IgD-negative memory B cell (primary cell): ENCODE data around the gene NDUFA8. TPM values are rescaled to one million over a fixed set of nuclear protein-coding genes. Genes with fewer than 3 reads are reported as not detected.
A peak's percentile ranks its signal among the peaks of the same experiment; 100 is the strongest.

Source experiments
- H3K27ac Mint-ChIP-seq, 3 donors: one replicate each; pipeline ENCODE4 v1.8.0; 2020 to 2022; ENCODE audit warnings: mild to moderate bottlenecking in 3 of 3, mixed read lengths in 3 of 3, moderate library complexity in 1 of 3
- H3K27me3 Mint-ChIP-seq: one replicate; pipeline ENCODE4 v1.8.0; 2021; ENCODE audit warnings: mixed read lengths
- H3K36me3 Mint-ChIP-seq: one replicate; pipeline ENCODE4 v1.8.0; 2020; ENCODE audit warnings: mild to moderate bottlenecking, mixed read lengths
- H3K4me1 Mint-ChIP-seq, 3 donors: one replicate each; pipeline ENCODE4 v1.8.0; 2020 to 2022; ENCODE audit warnings: mixed read lengths in 3 of 3, mild to moderate bottlenecking in 1 of 3
- H3K4me3 Mint-ChIP-seq, 4 donors: one replicate each; pipeline ENCODE4 v1.8.0; 2020 to 2022; ENCODE audit warnings: mild to moderate bottlenecking in 4 of 4, mixed read lengths in 4 of 4, moderate library complexity in 3 of 4
- H3K9me3 Mint-ChIP-seq, 3 donors: one replicate each; pipeline ENCODE4 v1.8.0; 2020 to 2021; ENCODE audit warnings: mixed read lengths in 3 of 3, mild to moderate bottlenecking in 1 of 3
- polyA plus RNA-seq: library from polyadenylated mRNA; unstranded; fragments of 300-500 nt; fragmentation: Illumina TruSeq; gene quantifications from one replicate; pipeline ENCODE4 v1.2.3, GENCODE V29; 2021

NDUFA8 gene
- polyA plus RNA-seq, 1 donor from 2014 or later: 73.0 TPM

DNA sequence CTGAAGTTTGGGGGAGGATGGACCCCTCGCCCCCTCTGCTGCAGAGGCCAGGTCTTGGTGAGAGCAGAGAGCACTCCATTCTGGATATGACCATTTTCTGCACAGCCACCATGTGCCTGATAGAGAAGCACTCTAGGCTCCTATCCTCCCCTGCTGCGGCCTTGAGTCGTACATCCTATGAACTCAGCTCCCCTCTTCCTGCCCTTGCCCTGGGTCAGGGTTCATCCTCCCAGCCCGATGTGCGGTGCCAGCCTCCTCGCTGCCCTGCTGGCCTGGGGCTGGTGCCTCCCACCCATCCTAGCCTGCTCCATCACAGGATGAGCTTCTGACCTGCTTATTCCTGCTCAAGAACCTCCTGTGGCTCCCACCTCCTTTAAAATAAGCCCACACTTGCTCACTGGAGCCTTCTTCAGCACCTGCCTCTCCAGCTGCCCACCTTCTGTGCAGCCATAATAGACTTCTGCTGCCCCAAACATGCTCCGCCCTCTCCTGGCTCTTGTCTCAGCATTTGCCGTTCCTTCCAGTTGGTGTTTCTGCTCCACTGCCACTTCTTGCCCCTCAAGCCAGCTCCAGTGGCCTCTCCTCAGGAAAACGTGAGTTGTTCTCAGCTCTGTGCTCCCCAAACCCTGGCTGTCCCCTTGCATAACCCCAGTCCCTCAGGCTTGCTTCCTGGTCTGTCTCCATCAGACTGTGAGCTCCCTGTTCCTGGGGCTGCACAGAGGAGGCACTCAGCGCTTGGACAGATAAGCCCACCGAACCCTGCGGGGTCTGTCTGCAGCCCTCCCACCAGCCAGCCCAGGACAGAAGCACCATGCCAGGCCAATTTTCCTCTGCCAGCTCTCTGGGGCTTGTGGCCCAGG is 44.2 kb downstream of the NDUFA8 start:
- H3K27me3 Mint-ChIP-seq: peaks cover 9% of the 10 kb centered on the region
- no peaks in the 10 kb centered on the region for H3K36me3 Mint-ChIP-seq
- no peak overlapping the region for H3K27ac Mint-ChIP-seq
- no peak overlapping the region for H3K4me3 Mint-ChIP-seq
- H3K4me1 Mint-ChIP-seq: no peaks in the 10 kb centered on the region
- peaks cover 0 to 1% (median 0%) of the 10 kb centered on the region in 3 donors for H3K9me3 Mint-ChIP-seq

DNA sequence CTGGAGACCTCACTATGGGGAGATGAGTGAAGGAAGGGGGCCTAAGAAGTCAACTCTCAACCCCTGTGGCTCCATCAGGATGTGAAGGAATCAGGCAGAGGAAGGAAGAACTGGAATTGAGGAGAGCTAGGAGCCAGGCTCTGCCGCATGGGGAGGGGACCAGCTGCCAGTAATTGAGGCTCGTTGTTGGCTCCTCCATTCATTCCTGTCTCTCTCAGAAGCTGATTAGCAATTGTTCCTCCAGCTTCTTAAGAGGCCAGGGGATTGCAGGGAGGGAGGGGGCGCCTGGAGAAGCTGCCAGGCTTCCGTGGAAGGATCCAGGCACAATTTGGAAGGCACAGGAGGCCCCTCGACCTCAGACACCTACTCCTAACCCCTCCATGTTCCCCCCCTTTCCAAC is 46.0 kb downstream of the NDUFA8 start:
- Mint-ChIP-seq H3K36me3 (no peaks in the 10 kb centered on the region), H3K27ac (no peak overlapping the region), H3K4me1 (no peaks in the 10 kb centered on the region), H3K27me3 (peaks cover 9% of the 10 kb centered on the region), H3K4me3 (no peak overlapping the region), H3K9me3 (peaks cover 0 to 1% (median 0%) of the 10 kb centered on the region in 3 donors)

DNA sequence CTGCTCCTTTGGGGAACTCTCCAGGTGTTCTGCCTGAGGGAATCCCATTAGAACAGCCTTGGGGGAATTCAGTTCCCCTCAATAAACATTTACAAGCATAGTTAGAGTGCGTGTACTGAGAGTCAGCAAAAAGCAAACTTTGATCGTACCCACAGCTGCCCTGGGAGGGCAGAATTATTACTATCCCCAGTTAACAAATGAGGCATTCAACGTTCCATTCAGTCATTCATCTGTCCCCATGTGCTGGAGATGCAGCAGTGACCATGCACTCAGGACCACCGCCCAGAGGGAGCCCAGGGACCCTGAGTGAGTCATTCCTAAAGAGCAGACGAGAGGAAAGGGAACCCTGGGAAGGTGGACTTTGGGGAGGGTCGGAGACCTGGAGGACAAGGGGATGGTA is 47.3 kb downstream of the NDUFA8 start:
- H3K9me3 Mint-ChIP-seq: peaks cover 0 to 1% (median 0%) of the 10 kb centered on the region in 3 donors
- peaks cover 9% of the 10 kb centered on the region for H3K27me3 Mint-ChIP-seq
- H3K4me3 Mint-ChIP-seq: no peak overlapping the region
- H3K4me1 Mint-ChIP-seq: no peaks in the 10 kb centered on the region
- H3K27ac Mint-ChIP-seq: no peak overlapping the region
- no peaks in the 10 kb centered on the region for H3K36me3 Mint-ChIP-seq

DNA sequence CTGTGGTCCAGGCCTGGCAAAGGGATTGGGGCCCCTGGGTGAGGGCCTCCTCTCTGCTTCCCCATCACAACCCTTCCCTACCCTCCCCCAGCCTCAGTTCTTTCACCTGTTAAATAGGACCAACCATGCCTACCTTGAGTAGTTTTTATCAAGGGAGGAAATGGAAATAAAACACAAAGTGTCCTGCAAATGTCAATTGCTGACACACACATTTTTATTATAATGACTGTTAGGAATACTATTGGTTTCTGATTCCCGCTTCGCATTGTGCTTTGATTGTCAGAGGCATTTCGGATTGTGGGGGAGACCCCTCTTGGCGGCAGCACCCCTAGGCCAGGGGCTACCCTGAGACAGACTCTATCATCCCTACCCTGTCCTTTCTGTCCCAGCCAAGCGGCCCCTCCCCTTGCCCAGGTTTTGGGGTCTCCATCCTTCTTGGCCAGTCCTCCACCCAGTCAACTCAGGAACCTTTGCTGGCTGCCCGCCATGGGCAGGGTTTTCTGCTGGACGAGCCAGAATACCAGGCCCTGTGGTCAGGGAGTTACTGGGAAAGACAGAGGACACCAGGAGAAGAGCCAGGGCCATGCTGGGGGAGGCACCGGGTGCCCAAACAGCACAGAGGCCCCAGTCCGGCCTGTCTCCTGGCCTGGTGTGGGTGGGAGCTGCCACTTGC is 48.0 kb downstream of the NDUFA8 start:
- no peaks in the 10 kb centered on the region for H3K4me1 Mint-ChIP-seq
- no peak overlapping the region for H3K4me3 Mint-ChIP-seq
- H3K27ac Mint-ChIP-seq: no peak overlapping the region
- H3K27me3 Mint-ChIP-seq: peaks cover 9% of the 10 kb centered on the region
- H3K36me3 Mint-ChIP-seq: no peaks in the 10 kb centered on the region
- H3K9me3 Mint-ChIP-seq: no peaks in the 10 kb centered on the region

DNA sequence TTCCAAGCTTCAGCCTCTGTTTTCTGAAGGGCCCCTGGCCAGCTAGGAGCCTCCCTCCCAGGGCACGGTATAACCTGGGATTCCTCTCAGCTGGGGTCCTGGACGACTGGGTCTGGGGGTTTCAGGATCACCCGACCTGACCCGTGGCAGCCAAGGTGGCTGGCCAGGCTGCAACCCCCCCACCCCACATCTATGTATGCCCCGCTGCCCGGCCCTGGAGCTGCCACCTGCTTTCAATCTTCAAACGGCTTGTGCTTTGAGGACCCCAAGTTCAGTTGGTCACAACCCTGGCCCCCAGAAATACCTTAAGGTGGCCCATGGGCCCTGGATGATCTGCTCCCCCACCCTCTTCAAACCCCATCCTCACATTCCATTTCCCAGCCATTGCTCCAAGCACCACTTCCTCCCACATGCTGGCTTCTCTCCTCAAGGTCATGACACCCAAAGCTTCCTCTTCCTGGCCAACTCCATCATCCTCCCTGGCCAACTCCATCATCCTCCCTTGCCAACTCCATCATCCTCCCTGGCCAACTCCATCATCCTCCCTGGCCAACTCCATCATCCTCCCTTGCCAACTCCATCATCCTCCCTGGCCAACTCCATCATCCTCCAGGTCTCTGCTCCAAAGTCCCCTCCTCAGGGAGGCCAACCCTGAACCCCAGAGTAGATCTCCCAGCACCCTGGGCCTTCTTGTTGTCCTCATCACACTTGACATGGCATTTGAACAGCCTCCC is 49.3 kb downstream of the NDUFA8 start:
- peak overlapping the region in 1 of 4 donors; percentile 33 for H3K4me3 Mint-ChIP-seq
- peaks cover 3% of the 10 kb centered on the region for H3K27me3 Mint-ChIP-seq
- H3K36me3 Mint-ChIP-seq: no peaks in the 10 kb centered on the region
- H3K9me3 Mint-ChIP-seq: no peaks in the 10 kb centered on the region
- H3K4me1 Mint-ChIP-seq: no peaks in the 10 kb centered on the region
- H3K27ac Mint-ChIP-seq: no peak overlapping the region

DNA sequence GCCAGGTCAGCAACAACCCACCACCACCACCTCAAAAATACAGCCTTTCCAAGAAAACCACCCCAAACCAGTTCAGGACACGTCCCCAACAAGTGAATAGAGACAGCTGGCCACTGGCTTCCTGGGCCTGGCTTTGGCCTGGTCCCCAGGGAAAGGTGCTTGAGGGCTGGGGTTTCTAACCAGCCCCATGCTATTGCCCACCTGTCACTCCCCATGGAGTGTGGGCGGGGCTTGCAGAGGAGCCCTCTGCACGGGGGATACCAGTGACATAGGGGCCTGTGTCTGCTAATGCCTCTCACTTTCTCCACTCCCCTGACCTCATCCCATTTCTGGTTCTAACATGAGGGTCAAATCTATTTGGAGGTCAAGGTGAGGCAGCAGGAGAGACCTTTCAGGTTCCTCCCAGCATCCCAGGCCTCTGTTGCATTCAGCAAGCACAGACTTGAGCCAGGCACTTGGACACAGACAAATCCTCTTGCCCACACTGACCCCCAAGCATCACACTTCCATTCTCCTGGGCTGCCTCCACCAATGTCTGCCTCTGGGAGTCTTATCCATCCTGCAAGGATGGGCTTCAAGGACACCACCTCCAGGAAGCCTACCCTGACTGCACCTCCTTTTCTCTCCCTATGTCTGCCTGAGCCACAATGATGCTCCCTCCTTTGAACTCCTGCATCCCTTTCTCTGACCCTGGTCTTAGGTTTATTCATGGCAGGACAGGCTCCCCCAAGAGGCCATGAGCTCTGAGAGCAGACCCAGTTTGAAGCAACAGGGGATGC is 50.4 kb downstream of the NDUFA8 start:
- Mint-ChIP-seq H3K4me1 (no peaks in the 10 kb centered on the region), H3K36me3 (no peaks in the 10 kb centered on the region), H3K4me3 (no peak overlapping the region), H3K27me3 (no peaks in the 10 kb centered on the region), H3K27ac (no peak overlapping the region), H3K9me3 (peaks cover 0 to 2% (median under 1%) of the 10 kb centered on the region in 3 donors)

DNA sequence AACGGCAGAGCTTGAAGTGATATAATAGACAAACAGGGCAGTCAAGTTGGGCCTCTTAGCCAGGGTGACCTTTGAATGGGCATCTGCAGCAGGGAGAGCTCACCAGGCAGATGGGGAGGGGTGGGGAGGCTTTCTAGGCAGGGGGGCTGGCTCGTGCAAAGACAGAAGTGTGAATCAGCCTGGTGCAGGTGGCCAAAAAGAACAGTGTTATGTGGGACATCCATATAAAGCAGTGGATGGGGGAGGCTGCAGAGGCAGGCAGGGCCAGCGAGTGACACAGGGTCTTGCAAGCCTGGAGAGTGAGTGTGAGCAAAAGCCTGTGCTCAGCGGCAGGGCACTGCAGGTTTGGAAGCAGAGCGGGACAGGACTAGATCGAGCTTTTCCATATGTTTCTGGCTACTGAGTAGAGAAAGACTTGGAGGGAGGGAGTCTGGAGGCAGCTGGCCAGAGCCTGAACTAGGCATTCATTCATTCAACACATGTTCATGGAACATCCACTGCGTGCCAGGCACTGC is 52.2 kb downstream of the NDUFA8 start:
- Mint-ChIP-seq H3K9me3 (peaks cover 3 to 7% (median 5%) of the 10 kb centered on the region in 3 donors), H3K4me3 (no peak overlapping the region), H3K36me3 (no peaks in the 10 kb centered on the region), H3K27ac (no peak overlapping the region), H3K4me1 (no peaks in the 10 kb centered on the region), H3K27me3 (no peaks in the 10 kb centered on the region)

DNA sequence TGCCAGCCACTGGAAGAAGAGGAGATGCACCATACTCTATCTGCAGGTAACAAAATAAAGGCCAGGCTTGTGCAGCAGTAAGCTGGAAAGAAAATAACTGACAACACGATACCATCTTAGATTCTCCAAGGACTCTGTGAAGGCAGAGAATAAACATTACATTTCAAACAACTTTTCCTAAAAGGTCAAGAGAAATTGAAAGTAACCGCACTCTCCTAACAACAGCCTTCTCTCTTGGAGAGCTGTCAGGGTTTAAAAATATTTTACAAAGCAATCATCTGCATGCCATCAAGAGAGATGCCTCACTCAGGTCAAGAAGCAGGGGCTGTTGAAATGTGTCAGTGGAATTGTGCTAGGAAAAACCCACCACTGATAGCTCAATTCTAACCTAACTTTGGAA is 53.0 kb downstream of the NDUFA8 start:
- Mint-ChIP-seq H3K4me3 (peak overlapping the region in 1 of 4 donors; percentile 29), H3K36me3 (no peaks in the 10 kb centered on the region), H3K4me1 (no peaks in the 10 kb centered on the region), H3K9me3 (peaks cover 3 to 7% (median 7%) of the 10 kb centered on the region in 3 donors), H3K27ac (no peak overlapping the region), H3K27me3 (no peaks in the 10 kb centered on the region)

DNA sequence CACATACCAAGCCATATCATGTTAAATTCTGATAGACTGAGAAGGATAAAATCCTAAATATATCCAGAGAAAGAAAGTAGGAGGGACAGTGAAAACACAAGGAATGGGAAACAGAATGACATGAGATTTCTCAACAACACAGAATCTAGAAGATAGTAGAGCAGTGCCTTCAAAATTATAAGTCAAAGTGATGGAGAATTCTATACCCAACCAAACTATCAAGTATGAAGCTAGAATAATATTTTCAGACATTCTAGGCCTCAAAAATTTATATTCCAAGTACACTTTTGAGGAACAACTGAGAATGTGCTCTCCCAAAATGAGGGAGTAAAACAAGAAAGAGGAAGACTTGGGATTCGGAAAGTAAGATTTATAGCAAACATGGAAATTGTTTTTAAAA is 55.6 kb downstream of the NDUFA8 start:
- Mint-ChIP-seq H3K4me1 (peaks cover 2 to 5% (median 5%) of the 10 kb centered on the region in 3 donors), H3K27ac (no peak overlapping the region), H3K4me3 (no peak overlapping the region), H3K9me3 (peaks cover 3 to 7% (median 7%) of the 10 kb centered on the region in 3 donors), H3K27me3 (peaks cover 7% of the 10 kb centered on the region), H3K36me3 (no peaks in the 10 kb centered on the region)

DNA sequence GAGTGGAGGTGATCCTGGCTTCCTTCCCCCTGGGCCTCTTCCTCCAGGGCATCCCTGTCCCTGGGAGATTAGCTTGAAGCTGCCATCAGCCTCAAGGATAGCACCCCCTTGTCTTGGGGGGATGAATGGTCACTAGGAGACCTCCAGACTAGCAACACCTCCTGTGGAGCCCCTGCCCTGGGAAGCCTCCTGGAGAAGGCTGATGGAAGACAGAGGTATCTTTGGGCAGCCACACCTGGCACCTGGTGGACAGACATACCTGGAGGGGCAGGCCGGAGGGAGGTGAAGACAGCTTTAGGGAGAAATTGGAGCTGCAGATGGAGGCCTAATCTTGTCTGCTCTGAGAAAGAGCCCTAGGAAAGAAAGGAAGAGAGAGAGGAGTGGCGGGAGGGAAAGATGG is 57.4 kb downstream of the NDUFA8 start:
- H3K36me3 Mint-ChIP-seq: no peaks in the 10 kb centered on the region
- peaks cover 3 to 7% (median 7%) of the 10 kb centered on the region in 3 donors for H3K9me3 Mint-ChIP-seq
- H3K27me3 Mint-ChIP-seq: peaks cover 7% of the 10 kb centered on the region
- H3K27ac Mint-ChIP-seq: no peak overlapping the region
- H3K4me1 Mint-ChIP-seq: peaks cover 2 to 5% (median 5%) of the 10 kb centered on the region in 3 donors
- no peak overlapping the region for H3K4me3 Mint-ChIP-seq

DNA sequence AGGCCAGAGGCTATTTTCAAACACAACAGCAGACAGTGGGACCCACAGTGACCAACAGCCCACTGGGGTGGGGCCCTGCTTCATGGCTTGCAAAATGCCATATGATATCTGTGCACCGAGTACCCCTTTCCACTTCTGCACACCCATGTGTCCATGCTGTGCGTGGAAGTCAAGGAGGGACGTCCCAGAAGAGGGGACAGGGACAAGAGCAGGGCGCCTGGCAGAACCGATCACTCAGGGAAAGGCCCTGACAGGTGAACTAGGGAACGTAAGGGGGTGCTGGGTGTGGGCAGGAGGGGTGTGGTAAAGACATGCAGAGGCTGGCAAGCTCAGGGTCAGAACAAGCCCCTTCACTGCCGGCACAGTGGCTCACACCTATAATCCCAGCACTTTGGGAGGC is 58.8 kb downstream of the NDUFA8 start:
- peaks cover 2 to 5% (median 5%) of the 10 kb centered on the region in 3 donors for H3K4me1 Mint-ChIP-seq
- H3K27me3 Mint-ChIP-seq: peaks cover 11% of the 10 kb centered on the region
- H3K4me3 Mint-ChIP-seq: no peak overlapping the region
- peaks cover 3 to 7% (median 7%) of the 10 kb centered on the region in 3 donors for H3K9me3 Mint-ChIP-seq
- H3K27ac Mint-ChIP-seq: peak overlapping the region in 1 of 3 donors; percentile 53
- H3K36me3 Mint-ChIP-seq: no peaks in the 10 kb centered on the region

DNA sequence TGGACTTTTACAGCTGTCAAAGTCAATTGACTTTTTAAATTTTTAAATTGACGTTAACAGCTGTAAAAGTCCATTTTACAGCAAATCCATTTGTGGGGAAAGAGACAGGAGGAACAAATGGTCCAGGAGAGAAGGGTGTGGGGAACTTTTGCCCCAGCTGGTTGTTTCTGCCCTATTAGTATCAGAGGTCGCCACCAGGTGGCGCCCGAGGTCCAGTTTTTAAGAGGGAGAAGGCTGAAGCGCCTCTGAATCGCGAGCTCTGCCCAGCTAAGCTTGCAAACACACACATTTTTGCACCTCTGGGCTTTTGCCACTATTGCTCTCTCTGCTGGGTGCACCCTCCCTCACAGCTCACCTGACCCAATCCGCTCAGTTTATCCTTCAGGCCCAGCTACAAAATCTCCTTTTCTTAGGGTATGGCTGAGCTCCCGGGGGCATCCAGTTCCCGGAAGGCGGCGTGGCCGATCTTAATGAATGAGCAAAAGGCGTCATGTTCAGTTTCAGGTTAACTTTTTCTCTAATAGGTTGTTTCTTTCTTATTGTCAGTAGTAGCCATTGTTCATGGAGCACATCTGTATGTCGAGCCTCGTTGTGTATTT is 60.2 kb downstream of the NDUFA8 start:
- Mint-ChIP-seq H3K27me3 (peaks cover 13% of the 10 kb centered on the region), H3K36me3 (no peaks in the 10 kb centered on the region), H3K27ac (no peak overlapping the region)

DNA sequence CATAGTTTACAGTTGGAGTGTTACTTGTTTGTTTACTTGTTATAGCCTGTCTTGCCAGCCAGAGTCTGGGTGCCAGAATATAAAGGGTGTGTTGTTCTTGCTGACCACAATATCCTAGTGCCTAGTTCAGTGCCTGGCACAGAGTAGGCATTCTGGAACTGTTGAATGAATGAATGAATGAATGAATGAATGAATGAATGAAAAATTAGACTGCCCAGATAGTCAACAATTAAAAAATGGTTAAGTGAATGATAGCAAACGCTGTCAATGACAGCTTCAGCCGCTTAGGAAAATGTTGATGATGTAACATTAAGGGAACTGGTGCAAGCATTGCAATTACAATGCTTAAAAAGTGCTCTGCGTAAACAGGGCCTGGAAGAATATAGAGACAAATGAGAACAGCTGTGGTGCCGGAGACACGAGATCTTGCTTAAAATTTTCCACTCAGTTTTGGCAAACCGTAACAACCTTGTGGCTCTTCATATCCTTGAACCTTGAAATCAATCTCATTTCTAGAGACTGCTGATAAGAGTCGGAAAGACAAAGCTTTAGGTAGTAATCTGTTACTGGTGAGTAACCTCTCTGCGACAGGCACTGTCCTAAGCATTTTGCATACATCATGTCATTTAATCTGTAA is 61.8 kb downstream of the NDUFA8 start:
- Mint-ChIP-seq H3K4me1 (peaks cover 8 to 18% (median 15%) of the 10 kb centered on the region in 3 donors), H3K36me3 (no peaks in the 10 kb centered on the region), H3K27ac (no peak overlapping the region), H3K9me3 (peaks cover 0 to 2% (median 0%) of the 10 kb centered on the region in 3 donors), H3K27me3 (peaks cover 13% of the 10 kb centered on the region), H3K4me3 (no peak overlapping the region)

More for the DNA sequence above, 60.2 kb downstream of the NDUFA8 start:
- Mint-ChIP-seq H3K4me1 (peaks cover 5 to 14% (median 12%) of the 10 kb centered on the region in 3 donors), H3K4me3 (peak overlapping the region; percentile 5 to 78 (median 50)), H3K9me3 (peaks cover 3 to 7% (median 7%) of the 10 kb centered on the region in 3 donors)
